Measurements from ENCODE around the gene EIF4E3. TPM values are rescaled to one million over a fixed set of nuclear protein-coding genes. Genes with fewer than 3 reads are reported as not detected.
A peak's percentile ranks its signal among the peaks of the same experiment; 100 is the strongest.

Gene EIF4E3
- total and polyA plus RNA-seq, 7 experiments from 2014 or later, result 17.7 to 72.8 (median 35.3) TPM

DNA sequence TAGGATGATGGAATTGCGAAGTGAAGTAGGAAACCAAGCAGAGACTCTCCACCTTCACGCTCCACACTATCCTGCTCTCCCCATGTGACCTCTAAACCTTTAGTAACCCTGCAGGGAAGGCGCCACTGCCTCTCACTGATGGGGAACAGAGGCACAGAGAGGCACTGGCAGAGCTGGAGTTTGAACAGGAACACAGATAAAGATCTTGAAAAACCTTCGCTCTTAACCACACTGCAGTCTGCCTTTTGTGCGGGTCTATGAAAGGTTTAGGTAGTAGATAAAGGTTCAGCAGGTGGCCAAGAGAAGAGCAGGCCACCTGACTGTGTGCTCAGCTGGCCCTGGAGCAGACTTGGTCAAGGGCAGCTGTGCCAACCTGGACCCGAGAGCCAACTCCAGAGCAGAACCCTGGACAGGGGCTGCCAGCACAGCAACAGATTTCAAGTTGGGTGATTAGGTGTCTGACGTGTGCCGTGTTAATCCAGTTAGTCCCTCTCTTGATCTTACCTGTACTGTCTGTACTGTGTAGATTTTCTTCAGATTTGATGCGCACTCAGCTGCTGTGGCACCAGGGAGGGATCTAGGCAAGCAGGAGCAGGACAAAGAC lies 15.2 kb downstream of the EIF4E3 start:
- H3K27ac Mint-ChIP-seq, result peak overlapping the region; percentile 1 to 86 (median 69)
- H3K4me3 ChIP-seq (ENCODE audit: low read length), result no peak overlapping the region
- H3K9me3 Mint-ChIP-seq, result no peaks in the 10 kb centered on the region
- H3K4me1 ChIP-seq (ENCODE audit: control insufficient read depth in 2 of 2, insufficient read depth in 2 of 2, low read length in 2 of 2), result peaks cover 19 to 29% of the 10 kb centered on the region in 2 donors
- peak in 2 of 9 donors; percentile 19 to 28 for DNase-seq
- peak overlapping the region in 8 of 10 donors; percentile 2 to 70 (median 34) for H3K4me3 Mint-ChIP-seq
- ATAC-seq, result peak; percentile 58
- H3K27me3 ChIP-seq (ENCODE audit: control insufficient read depth in 2 of 2, insufficient read depth in 2 of 2, low read length in 2 of 2), result no peaks in the 10 kb centered on the region
- CTCF ChIA-PET, result interaction anchor here (1.9 to 3.0 kb wide), 3 partner anchors 17 to 165 kb away, joined by 13 to 18 read pairs (median 15); no protein-coding TSS in a partner anchor
- H3K36me3 Mint-ChIP-seq, result peaks cover 0 to 30% (median 8%) of the 10 kb centered on the region in 5 donors
- intact Hi-C loops (cut with micrococcal nuclease), result loop anchor here (2.0 to 10.0 kb wide), 5 partner anchors 217 to 1113 kb away; no protein-coding TSS in a partner anchor
- peaks cover 43 to 93% (median 56%) of the 10 kb centered on the region in 7 donors for H3K4me1 Mint-ChIP-seq
- no peaks in the 10 kb centered on the region for H3K27me3 Mint-ChIP-seq
- no peaks in the 10 kb centered on the region for H3K9me3 ChIP-seq (ENCODE audit: control insufficient read depth in 2 of 3, low read length in 3 of 3)
- POLR2A ChIA-PET, result interaction anchor here (1.5 kb wide), 1 partner anchor 1111 kb away, joined by 4 read pairs; no protein-coding TSS in a partner anchor
- H3K27ac ChIP-seq (ENCODE audit: low read depth, low read length), result no peak overlapping the region
- H3K36me3 ChIP-seq (ENCODE audit: control insufficient read depth in 2 of 3, insufficient read depth in 3 of 3, low read length in 3 of 3), result peaks cover 0 to 14% (median 8%) of the 10 kb centered on the region in 3 experiments

DNA sequence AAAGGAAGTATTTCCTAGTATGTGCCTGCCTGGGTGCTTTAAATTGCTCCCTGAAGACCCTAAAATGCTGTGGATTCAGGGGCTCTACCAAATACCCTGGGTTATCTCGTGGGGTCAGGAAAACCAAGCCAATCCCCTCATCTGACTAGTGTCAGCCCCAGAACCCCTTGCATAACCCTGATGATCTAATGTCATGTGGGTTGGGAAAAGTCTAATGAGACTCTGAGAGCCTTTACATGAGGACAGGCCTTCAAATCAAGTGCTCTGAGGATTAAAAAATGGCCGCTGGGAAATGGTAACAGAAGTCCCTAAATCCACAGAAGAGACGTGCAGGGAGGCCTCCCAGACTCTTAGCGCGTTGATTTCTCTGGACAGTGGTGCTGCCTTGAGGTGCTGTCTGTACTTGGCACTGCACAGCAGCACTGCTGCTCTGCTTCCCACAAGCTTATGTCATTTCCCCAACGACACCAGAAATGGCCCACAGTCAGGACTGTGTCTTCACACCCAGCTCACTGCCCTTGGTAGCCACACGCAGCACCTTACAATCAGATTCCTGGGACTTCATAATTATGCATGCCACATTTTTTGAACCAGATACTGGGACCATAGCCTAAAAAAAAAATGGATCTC lies 16.6 kb downstream of the EIF4E3 start:
- no peaks in the 10 kb centered on the region for H3K27me3 Mint-ChIP-seq
- peak; percentile 56 for ATAC-seq
- peak overlapping the region in 2 of 9 donors; percentile 12 to 67 for H3K27ac Mint-ChIP-seq
- intact Hi-C loops (cut with micrococcal nuclease), result loop anchor here in 1 of 2 donors (5.0 kb wide), 1 partner anchor 1049 kb away; no protein-coding TSS in a partner anchor
- H3K4me3 ChIP-seq (ENCODE audit: low read length), result no peak overlapping the region
- DNase-seq, result no peak
- no peaks in the 10 kb centered on the region for H3K27me3 ChIP-seq (ENCODE audit: control insufficient read depth in 2 of 2, insufficient read depth in 2 of 2, low read length in 2 of 2)
- ChIA-PET CTCF (interaction anchor here (0.6 to 1.0 kb wide), 2 partner anchors 167 to 1104 kb away, joined by 4 read pairs; no protein-coding TSS in a partner anchor), POLR2A (interaction anchor here (0.7 kb wide), 2 partner anchors 15 to 43 kb away, joined by 3 to 4 read pairs; no protein-coding TSS in a partner anchor)
- no peaks in the 10 kb centered on the region for H3K9me3 Mint-ChIP-seq
- no peak overlapping the region for H3K4me3 Mint-ChIP-seq
- H3K36me3 ChIP-seq (ENCODE audit: control insufficient read depth in 2 of 3, insufficient read depth in 3 of 3, low read length in 3 of 3), result peaks cover 0 to 17% (median 8%) of the 10 kb centered on the region in 3 experiments
- no peak overlapping the region for H3K27ac ChIP-seq (ENCODE audit: low read depth, low read length)
- peaks cover 43 to 93% (median 61%) of the 10 kb centered on the region in 7 donors for H3K4me1 Mint-ChIP-seq
- H3K9me3 ChIP-seq (ENCODE audit: control insufficient read depth in 2 of 3, low read length in 3 of 3), result no peaks in the 10 kb centered on the region
- peaks cover 0 to 43% (median 12%) of the 10 kb centered on the region in 5 donors for H3K36me3 Mint-ChIP-seq
- H3K4me1 ChIP-seq (ENCODE audit: control insufficient read depth in 2 of 2, insufficient read depth in 2 of 2, low read length in 2 of 2), result peaks cover 28 to 38% of the 10 kb centered on the region in 2 donors

DNA sequence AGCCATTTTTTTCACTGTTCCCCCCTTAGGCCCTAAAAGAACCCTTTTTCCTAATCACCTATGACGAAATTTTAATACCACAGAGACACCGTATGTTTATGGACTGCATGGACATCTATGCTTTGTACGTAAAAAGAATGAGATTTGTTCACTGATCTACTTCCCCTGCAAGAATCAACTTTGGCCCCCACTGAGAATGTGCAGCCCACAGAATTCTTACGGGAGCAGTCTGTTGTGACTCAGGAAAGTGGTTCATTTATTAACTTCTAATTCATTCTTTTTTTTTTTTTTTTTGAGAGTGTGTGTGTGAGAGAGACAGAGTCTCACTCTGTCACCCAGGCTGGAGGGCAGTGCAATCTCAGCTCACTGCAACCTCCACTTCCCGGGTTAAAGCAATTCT lies 17.6 kb downstream of the EIF4E3 start:
- intact Hi-C loops (cut with micrococcal nuclease), result loop anchor here in 1 of 2 donors (5.0 kb wide), 1 partner anchor 1050 kb away; no protein-coding TSS in a partner anchor
- CTCF ChIA-PET, result no interaction called here
- POLR2A ChIA-PET, result no interaction called here

DNA sequence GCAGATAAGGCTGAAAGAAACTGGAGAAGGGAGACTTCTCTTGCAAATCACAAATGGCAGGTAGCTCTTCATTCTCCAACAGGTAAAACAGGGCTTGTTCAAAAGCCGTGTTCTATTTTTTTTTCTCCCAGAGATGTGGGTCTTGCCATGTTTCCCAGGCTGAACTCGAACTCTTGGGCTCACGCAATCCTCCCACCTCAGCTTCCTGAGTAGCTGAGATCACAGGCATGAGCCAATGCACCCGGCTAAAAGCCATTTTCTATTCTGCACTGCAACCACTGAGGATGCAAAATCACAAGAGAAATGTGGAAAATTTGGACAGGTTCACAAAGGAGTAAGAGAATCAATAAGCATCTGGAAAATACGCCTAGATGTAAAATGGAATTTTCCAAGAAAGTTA lies 19.5 kb downstream of the EIF4E3 start:
- POLR2A ChIA-PET, result interaction anchor here (0.8 kb wide), 1 partner anchor 39 kb away, joined by 3 read pairs; no protein-coding TSS in a partner anchor
- H3K36me3 Mint-ChIP-seq, result peaks cover 0 to 58% (median 19%) of the 10 kb centered on the region in 5 donors
- H3K4me1 ChIP-seq (ENCODE audit: control insufficient read depth in 2 of 2, insufficient read depth in 2 of 2, low read length in 2 of 2), result peaks cover 38 to 43% of the 10 kb centered on the region in 2 donors
- no peaks in the 10 kb centered on the region for H3K27me3 ChIP-seq (ENCODE audit: control insufficient read depth in 2 of 2, insufficient read depth in 2 of 2, low read length in 2 of 2)
- CTCF ChIA-PET, result no interaction called here
- H3K9me3 ChIP-seq (ENCODE audit: control insufficient read depth in 2 of 3, low read length in 3 of 3), result no peaks in the 10 kb centered on the region
- peak overlapping the region in 1 of 10 donors; percentile 53 for H3K4me3 Mint-ChIP-seq
- intact Hi-C loops (cut with micrococcal nuclease), result loop anchor here in 1 of 2 donors (5.0 kb wide), 1 partner anchor 1052 kb away; no protein-coding TSS in a partner anchor
- peak overlapping the region in 6 of 9 donors; percentile 2 to 82 (median 41) for H3K27ac Mint-ChIP-seq
- DNase-seq (no peak), ATAC-seq (no peak)
- no peak overlapping the region for H3K27ac ChIP-seq (ENCODE audit: low read depth, low read length)
- no peaks in the 10 kb centered on the region for H3K9me3 Mint-ChIP-seq
- no peaks in the 10 kb centered on the region for H3K27me3 Mint-ChIP-seq
- peaks cover 0 to 17% (median 8%) of the 10 kb centered on the region in 3 experiments for H3K36me3 ChIP-seq (ENCODE audit: control insufficient read depth in 2 of 3, insufficient read depth in 3 of 3, low read length in 3 of 3)
- H3K4me1 Mint-ChIP-seq, result peaks cover 46 to 95% (median 72%) of the 10 kb centered on the region in 7 donors
- no peak overlapping the region for H3K4me3 ChIP-seq (ENCODE audit: low read length)

More for the DNA sequence above, 17.6 kb downstream of the EIF4E3 start:
- Mint-ChIP-seq H3K4me3 (no peak overlapping the region), H3K9me3 (no peaks in the 10 kb centered on the region), H3K27ac (peak overlapping the region in 3 of 9 donors; percentile 17 to 51 (median 34)), H3K27me3 (no peaks in the 10 kb centered on the region), H3K4me1 (peaks cover 38 to 93% (median 64%) of the 10 kb centered on the region in 7 donors), H3K36me3 (peaks cover 0 to 46% (median 12%) of the 10 kb centered on the region in 5 donors)
- Histone ChIP-seq H3K9me3 (ENCODE audit: control insufficient read depth in 2 of 3, low read length in 3 of 3) (no peaks in the 10 kb centered on the region), H3K27me3 (ENCODE audit: control insufficient read depth in 2 of 2, insufficient read depth in 2 of 2, low read length in 2 of 2) (no peaks in the 10 kb centered on the region), H3K27ac (ENCODE audit: low read depth, low read length) (no peak overlapping the region), H3K4me1 (ENCODE audit: control insufficient read depth in 2 of 2, insufficient read depth in 2 of 2, low read length in 2 of 2) (peaks cover 37 to 44% of the 10 kb centered on the region in 2 donors), H3K4me3 (ENCODE audit: low read length) (no peak overlapping the region), H3K36me3 (ENCODE audit: control insufficient read depth in 2 of 3, insufficient read depth in 3 of 3, low read length in 3 of 3) (peaks cover 0 to 17% (median 8%) of the 10 kb centered on the region in 3 experiments)
- DNase-seq, result no peak
- no peak for ATAC-seq

DNA sequence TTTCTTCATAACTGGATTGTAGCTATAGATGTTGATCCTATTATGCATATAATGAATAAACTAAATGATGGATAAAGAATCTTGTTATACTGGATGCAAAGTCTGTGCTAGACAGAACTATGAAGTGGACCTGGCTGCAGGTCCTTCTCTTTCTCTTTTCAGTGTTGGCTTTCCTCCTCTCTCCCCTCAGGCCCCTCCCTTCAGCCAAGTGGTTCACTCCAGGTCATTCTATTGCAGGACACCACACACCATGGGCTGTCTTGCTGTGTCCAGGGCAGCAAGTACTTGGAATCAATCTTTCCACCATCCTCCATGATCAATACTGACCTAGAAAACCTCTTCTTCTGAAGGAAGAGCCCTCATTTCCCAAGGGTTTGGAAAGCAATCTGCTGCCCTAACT lies 20.3 kb downstream of the EIF4E3 start:
- Mint-ChIP-seq H3K4me3 (peak overlapping the region in 1 of 10 donors; percentile 29), H3K36me3 (peaks cover 0 to 54% (median 19%) of the 10 kb centered on the region in 5 donors), H3K27ac (peak overlapping the region in 8 of 9 donors; percentile 3 to 86 (median 52)), H3K27me3 (no peaks in the 10 kb centered on the region), H3K4me1 (peaks cover 43 to 89% (median 64%) of the 10 kb centered on the region in 7 donors), H3K9me3 (no peaks in the 10 kb centered on the region)
- intact Hi-C loops (cut with micrococcal nuclease), result loop anchor here in 1 of 2 donors (5.0 kb wide), 1 partner anchor 1052 kb away; no protein-coding TSS in a partner anchor
- no peaks in the 10 kb centered on the region for H3K9me3 ChIP-seq (ENCODE audit: control insufficient read depth in 2 of 3, low read length in 3 of 3)
- ATAC-seq (no peak), DNase-seq (no peak)
- H3K36me3 ChIP-seq (ENCODE audit: control insufficient read depth in 2 of 3, insufficient read depth in 3 of 3, low read length in 3 of 3), result peaks cover 0 to 17% (median 8%) of the 10 kb centered on the region in 3 experiments
- POLR2A ChIA-PET, result no interaction called here
- H3K4me1 ChIP-seq (ENCODE audit: control insufficient read depth in 2 of 2, insufficient read depth in 2 of 2, low read length in 2 of 2), result peaks cover 33 to 35% of the 10 kb centered on the region in 2 donors
- H3K27me3 ChIP-seq (ENCODE audit: control insufficient read depth in 2 of 2, insufficient read depth in 2 of 2, low read length in 2 of 2), result no peaks in the 10 kb centered on the region
- no peak overlapping the region for H3K27ac ChIP-seq (ENCODE audit: low read depth, low read length)
- no peak overlapping the region for H3K4me3 ChIP-seq (ENCODE audit: low read length)
- CTCF ChIA-PET, result interaction anchor here (0.7 to 1.2 kb wide), 2 partner anchors 23 to 123 kb away, joined by 3 read pairs; no protein-coding TSS in a partner anchor

DNA sequence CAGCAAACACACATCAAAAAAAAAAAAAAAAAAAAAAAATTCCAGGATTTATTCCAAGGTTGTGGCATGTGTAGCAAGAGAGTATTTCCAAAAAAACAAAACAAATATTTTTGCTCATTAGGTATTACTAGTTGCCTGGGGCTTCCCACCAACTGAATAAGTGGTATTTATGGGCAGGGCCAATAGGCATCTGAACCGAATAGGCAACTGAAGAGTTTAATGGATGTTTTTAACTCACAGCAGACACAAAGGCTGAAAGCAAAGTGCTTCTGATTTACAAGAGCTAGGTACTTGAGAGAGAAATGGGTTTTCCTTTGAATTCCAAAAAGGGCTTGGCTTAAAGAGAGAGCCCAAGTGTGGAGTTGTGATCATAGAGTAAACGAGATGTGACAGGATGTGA lies 21.4 kb downstream of the EIF4E3 start:
- Mint-ChIP-seq H3K4me1 (peaks cover 39 to 78% (median 54%) of the 10 kb centered on the region in 7 donors), H3K27ac (peak overlapping the region in 7 of 9 donors; percentile 9 to 80 (median 64)), H3K4me3 (peak overlapping the region in 3 of 10 donors; percentile 1 to 18 (median 10)), H3K27me3 (no peaks in the 10 kb centered on the region), H3K36me3 (peaks cover 0 to 49% (median 23%) of the 10 kb centered on the region in 5 donors), H3K9me3 (no peaks in the 10 kb centered on the region)
- intact Hi-C loops (cut with micrococcal nuclease), result no loop called here
- DNase-seq (no peak), ATAC-seq (no peak)
- Histone ChIP-seq H3K27me3 (ENCODE audit: control insufficient read depth in 2 of 2, insufficient read depth in 2 of 2, low read length in 2 of 2) (no peaks in the 10 kb centered on the region), H3K27ac (ENCODE audit: low read depth, low read length) (no peak overlapping the region), H3K9me3 (ENCODE audit: control insufficient read depth in 2 of 3, low read length in 3 of 3) (no peaks in the 10 kb centered on the region), H3K4me3 (ENCODE audit: low read length) (no peak overlapping the region), H3K4me1 (ENCODE audit: control insufficient read depth in 2 of 2, insufficient read depth in 2 of 2, low read length in 2 of 2) (peaks cover 25 to 31% of the 10 kb centered on the region in 2 donors), H3K36me3 (ENCODE audit: control insufficient read depth in 2 of 3, insufficient read depth in 3 of 3, low read length in 3 of 3) (peaks cover 0 to 18% (median 3%) of the 10 kb centered on the region in 3 experiments)
- POLR2A ChIA-PET, result no interaction called here
- CTCF ChIA-PET, result interaction anchor here (1.2 kb wide), 1 partner anchor 24 kb away, joined by 3 read pairs; no protein-coding TSS in a partner anchor
